Stomach (tissue), 4 donors: ENCODE data around the gene C2CD3.

ENCODE experiments used
- EP300 ChIP-seq: sonication (generic); formaldehyde crosslinking; IDR thresholded peaks from one replicate; pipeline ENCODE4 v1.6.1; 2017; ENCODE audit warnings: antibody characterized with exemption
- POLR2A ChIP-seq, 4 donors: fragments of 450-650 bp; IDR thresholded peaks; one replicate each; pipeline ENCODE4 v1.6.1; 2016; ENCODE audit warnings: antibody characterized with exemption in 4 of 4, control low read depth in 2 of 4, mild to moderate bottlenecking in 1 of 4, moderate library complexity in 1 of 4
- POLR2AphosphoS5 ChIP-seq, 3 donors: sonication (generic); formaldehyde crosslinking; IDR thresholded peaks; one replicate each; pipeline ENCODE4 v1.6.1; 2016; ENCODE audit warnings: antibody characterized with exemption in 3 of 3
- TF ChIP-seq, protein P1 (sequence below), 7 experiments: fragments of 450-650 bp in 4 of 7; fragments of 200-600 bp in 3 of 7; sonication (generic) in 3 of 7; IDR thresholded peaks; one replicate each; pipeline ENCODE4 v1.5.1; 2016 to 2019; ENCODE audit warnings: antibody characterized with exemption in 7 of 7, control low read depth in 2 of 7, mild to moderate bottlenecking in 1 of 7

DNA sequence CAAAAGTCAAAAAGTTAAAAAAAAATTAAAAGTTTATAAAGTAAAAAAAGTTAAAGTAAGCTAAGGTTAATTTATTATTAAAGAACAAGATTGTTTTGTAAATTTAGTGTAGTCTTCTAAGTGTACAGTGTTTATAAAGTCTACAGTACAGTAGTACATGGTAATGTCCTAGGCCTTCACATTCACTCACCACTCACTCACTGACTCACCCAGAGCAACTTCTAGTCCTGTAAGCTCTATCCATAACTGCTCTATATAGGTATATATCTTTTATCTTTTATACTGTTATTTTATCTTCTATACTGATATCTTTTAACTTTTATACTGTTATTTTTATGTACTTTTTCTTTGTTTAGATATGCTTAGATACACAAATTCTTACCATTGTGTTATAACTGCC, 11.2 kb downstream of the C2CD3 start:
- no peak for TF ChIP-seq POLR2AphosphoS5 (IDR thresholded peaks at IDR 0.05)
- TF ChIP-seq, protein P1, sequence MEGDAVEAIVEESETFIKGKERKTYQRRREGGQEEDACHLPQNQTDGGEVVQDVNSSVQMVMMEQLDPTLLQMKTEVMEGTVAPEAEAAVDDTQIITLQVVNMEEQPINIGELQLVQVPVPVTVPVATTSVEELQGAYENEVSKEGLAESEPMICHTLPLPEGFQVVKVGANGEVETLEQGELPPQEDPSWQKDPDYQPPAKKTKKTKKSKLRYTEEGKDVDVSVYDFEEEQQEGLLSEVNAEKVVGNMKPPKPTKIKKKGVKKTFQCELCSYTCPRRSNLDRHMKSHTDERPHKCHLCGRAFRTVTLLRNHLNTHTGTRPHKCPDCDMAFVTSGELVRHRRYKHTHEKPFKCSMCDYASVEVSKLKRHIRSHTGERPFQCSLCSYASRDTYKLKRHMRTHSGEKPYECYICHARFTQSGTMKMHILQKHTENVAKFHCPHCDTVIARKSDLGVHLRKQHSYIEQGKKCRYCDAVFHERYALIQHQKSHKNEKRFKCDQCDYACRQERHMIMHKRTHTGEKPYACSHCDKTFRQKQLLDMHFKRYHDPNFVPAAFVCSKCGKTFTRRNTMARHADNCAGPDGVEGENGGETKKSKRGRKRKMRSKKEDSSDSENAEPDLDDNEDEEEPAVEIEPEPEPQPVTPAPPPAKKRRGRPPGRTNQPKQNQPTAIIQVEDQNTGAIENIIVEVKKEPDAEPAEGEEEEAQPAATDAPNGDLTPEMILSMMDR (IDR thresholded peaks at IDR 0.05): no peak
- no peak for TF ChIP-seq POLR2A (IDR thresholded peaks at IDR 0.05)
- no peak for TF ChIP-seq EP300
